GM19467 (cell line): Measurements from ENCODE around the gene ENG.
A peak's percentile ranks its signal among the peaks of the same experiment; 100 is the strongest.

ENCODE experiments used
- ATAC-seq: cut with Tn5 transposase; IDR thresholded peaks from one replicate; pipeline ENCODE4 v1.9.1; 2021; ENCODE audit warnings: mild to moderate bottlenecking, moderate library complexity; ENCODE audit not compliant: unreplicated experiment

ENG gene

GRCh38 chr9:127815512-127816361, 38.7 kb downstream of the ENG start:
- no peak for ATAC-seq

GRCh38 chr9:127814619-127815511, 39.6 kb downstream of the ENG start:
- ATAC-seq: no peak

GRCh38 chr9:127813686-127814226, 40.7 kb downstream of the ENG start:
- ATAC-seq: no peak

- no peak for ATAC-seq
Observed at GRCh38 chr9:127812936-127813675, 41.4 kb downstream of the ENG start.

GRCh38 chr9:127812011-127812410, 42.4 kb downstream of the ENG start:
- ATAC-seq: no peak

GRCh38 chr9:127810378-127811187, 43.9 kb downstream of the ENG start:
- no peak for ATAC-seq

GRCh38 chr9:127809540-127810377, 44.7 kb downstream of the ENG start:
- no peak for ATAC-seq

GRCh38 chr9:127809002-127809539, 45.4 kb downstream of the ENG start:
- no peak for ATAC-seq

- ATAC-seq: no peak
Observed at GRCh38 chr9:127808347-127809001, 46.0 kb downstream of the ENG start.

GRCh38 chr9:127806871-127807270, 47.6 kb downstream of the ENG start:
- ATAC-seq: no peak

GRCh38 chr9:127805620-127806019, 48.8 kb downstream of the ENG start:
- ATAC-seq: no peak

- ATAC-seq: peak; percentile 5
Observed at GRCh38 chr9:127803507-127804352, 50.7 kb downstream of the ENG start.

- ATAC-seq: peak; percentile 64
Observed at GRCh38 chr9:127802576-127803443, 51.6 kb downstream of the ENG start, which contains the start of gene FPGS. Gene FPGS, plus strand, starts transcription at chr9:127802882. Its CDS starts 43 bp downstream, at chr9:127802925.

GRCh38 chr9:127801955-127802575, 52.4 kb downstream of the ENG start:
- ATAC-seq: no peak

- ATAC-seq: no peak
Observed at GRCh38 chr9:127796852-127797370, 57.5 kb downstream of the ENG start.
